Stimulated activated CD4-positive, alpha-beta T cell treated with anti-CD3 and anti-CD28 coated beads, TNF-alpha, amount 100 ng/mL, for 24 hours (primary cell): ENCODE data around the gene GPR157.
"Not testable (repeated sequence)": the region's sequence is repeated elsewhere in the genome, so short reads cannot be mapped to it uniquely, and the experiment has no call there.

ENCODE experiments used
- DNase-seq, 3 experiments: peaks; one replicate each; pipeline ENCODE4 v3.0.0-alpha.2; 2020; ENCODE audit warnings: low read depth in 3 of 3

The GPR157 gene, protein sequence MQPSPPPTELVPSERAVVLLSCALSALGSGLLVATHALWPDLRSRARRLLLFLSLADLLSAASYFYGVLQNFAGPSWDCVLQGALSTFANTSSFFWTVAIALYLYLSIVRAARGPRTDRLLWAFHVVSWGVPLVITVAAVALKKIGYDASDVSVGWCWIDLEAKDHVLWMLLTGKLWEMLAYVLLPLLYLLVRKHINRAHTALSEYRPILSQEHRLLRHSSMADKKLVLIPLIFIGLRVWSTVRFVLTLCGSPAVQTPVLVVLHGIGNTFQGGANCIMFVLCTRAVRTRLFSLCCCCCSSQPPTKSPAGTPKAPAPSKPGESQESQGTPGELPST

DNA sequence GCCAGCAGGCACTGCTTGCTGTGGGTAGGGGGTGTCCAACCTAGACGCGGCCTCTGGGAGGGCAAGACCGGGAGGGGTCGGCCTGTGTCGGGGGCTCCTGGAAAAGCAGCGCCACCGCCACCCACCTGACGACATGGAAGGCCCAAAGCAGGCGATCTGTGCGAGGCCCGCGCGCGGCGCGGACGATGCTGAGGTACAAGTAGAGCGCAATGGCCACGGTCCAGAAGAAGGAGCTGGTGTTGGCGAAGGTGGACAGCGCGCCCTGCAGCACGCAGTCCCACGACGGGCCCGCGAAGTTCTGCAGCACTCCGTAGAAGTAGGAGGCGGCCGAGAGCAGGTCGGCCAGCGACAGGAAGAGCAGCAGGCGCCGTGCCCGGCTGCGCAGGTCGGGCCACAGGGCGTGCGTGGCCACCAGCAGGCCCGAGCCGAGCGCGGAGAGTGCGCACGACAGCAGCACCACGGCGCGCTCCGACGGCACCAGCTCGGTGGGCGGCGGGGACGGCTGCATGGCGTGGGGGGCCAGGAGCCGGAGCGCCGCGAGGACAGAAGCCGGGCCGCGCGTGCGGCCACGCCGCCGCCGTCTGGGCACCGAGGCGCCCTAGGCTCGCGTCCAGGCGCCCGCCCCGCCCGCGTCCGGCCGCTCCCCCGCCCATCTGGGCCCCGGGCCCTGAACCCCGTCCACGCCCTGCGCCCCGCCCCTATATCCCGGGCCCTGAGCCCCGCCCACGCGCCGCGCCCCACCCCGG is at the start of gene GPR157:
GPR157 (minus strand) TSS at position 583 of the 746 bp plus-strand sequence; CDS start at position 508, 75 bp downstream.
- DNase-seq: peak; percentile 49 to 79 (median 54)

DNA sequence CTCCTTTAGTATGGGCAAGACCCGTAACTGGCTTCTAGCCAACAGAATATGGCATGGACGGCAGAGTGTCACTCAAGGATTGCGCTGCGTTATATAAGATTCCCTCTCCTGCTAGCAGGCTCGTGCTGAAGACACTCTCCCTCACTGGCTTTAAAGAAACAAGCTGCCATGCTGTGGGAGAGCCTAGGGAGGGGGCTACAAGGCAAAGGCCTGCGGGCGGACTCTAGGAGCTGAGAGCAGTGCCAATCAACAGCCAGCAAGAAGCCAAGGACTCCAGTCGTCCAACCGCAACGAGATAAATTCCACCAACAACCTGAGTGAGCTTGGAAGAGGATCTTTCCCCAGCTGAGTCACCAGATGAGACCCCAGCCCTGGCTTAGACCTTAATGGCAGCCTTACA is 45.9 kb upstream of the GPR157 start:
- no peak for DNase-seq

DNA sequence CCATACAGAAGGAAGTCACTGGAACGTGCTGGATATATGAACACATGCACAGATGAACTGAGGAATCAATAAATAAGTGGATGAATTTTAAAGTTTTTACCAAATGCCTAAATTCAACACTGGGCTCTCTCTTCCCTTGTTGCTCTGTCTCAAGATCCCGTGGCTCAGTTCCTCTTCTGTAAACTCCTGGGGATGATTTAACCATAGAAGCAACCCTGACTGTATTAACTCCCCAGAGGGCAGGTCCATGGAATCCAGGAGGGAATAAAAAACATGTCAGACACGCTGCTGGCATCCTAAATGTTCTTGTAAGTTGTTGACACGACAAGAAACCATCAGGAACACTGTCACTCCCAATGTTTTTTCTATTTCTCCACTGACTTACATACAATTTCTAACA is 45.3 kb upstream of the GPR157 start:
- DNase-seq: no peak

DNA sequence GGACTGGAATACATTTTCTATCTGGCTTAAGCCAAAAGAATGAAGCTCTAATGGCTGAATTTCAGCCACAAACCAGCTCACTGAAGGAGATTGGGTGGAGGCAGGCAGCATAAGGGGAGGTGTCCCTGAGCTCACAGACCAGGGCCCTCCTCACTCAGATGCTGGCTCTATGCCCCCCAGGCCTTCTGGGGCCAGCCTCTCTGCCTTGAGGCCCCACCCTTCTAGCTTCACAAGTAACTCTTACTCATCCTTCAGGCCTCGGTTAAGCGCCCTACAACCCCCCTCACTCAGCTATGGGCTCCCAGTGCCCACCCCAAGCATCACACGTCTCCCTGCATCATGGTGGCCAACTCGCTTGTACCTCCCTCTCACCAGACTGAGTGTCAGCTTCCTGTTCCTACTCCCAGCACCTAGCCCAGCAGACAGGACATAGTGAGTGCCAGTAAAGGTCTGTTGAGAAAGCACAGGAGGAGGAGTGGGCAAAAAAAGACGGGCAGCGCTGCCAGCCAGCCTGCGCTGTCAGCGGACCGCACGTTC is 40.8 kb upstream of the GPR157 start:
- no peak for DNase-seq

DNA sequence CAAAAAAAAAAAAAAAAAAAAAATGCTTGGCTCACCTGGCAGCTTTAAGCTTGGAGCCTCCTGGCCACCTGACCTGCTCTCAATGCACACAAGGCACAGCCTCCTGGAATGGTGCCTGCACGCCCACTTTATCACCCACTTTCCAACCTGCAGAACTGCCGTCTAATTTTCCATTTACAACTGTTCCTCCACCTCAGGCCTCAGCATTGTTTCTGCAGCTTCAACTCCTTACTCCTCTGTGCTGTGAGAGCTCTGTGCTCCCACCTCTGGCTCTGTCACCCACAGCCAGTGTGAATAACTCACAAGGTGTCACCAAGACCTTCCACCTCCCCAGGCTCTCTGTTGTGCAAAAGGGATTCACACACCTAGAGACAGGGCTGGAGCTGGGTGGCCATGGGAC is 38.7 kb upstream of the GPR157 start:
- DNase-seq: no peak

DNA sequence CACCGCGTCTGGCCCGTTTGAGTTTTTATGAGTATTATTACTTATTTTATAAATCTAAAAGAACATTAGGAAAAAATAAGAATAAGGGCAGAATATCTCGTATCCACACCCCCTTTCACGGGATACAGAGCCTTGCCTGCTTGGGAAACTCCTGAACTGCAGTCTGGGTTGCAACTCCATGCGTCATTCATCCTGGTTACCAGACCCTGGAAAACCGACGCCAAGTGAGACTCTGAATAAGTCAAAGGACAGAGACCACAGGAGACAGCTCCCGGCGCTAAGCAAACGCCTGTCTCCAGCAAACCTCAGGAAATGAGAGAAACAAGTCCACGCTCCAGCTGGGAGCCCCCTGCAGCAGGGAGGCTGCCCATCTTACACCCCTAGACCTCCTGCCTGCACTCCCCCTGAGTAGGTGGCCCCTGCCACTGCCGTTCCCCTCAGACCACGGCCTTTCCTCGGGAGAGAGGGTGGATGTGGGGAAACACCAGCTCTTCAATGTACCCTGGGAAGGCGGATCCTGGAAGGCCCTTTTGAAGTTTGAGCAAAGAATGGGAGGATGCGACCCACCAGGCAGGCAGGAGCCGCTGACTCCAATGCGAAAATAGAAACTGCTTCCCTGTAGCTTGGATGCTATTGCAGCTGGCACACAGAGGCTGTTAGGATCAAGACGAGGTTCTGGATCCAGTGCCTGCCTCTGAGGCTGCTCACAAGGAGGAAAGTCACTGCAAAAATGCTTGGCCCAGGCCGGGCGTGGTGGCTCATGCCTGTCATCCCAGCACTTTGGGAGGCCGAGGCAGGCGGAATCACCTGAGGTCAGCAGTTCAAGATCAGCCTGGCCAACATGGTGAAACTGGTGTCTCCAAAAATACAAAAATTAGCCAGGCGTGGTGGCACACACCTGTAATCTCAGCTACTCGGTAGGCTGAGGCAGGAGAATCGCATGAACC is 37.7 kb upstream of the GPR157 start:
- DNase-seq: no peak

DNA sequence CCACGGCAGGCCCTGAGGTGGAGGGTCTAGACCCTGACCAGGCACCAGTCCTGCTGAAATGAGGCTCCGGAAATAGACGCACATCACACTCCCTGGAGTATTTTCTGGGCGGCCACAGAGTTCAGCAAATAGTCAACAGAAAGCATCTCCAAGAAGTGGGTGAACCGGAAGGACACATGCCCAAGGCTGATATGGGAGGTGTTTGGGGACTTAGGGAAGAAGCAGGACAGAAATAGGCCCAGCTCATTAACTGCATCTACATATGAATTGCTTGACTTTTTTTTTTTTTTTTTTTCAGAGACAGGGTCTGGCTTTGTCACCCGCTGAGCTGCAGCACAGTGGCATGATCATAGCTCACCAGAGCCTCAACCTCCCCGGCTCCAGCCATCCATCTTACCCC is 36.5 kb upstream of the GPR157 start:
- DNase-seq: no peak

DNA sequence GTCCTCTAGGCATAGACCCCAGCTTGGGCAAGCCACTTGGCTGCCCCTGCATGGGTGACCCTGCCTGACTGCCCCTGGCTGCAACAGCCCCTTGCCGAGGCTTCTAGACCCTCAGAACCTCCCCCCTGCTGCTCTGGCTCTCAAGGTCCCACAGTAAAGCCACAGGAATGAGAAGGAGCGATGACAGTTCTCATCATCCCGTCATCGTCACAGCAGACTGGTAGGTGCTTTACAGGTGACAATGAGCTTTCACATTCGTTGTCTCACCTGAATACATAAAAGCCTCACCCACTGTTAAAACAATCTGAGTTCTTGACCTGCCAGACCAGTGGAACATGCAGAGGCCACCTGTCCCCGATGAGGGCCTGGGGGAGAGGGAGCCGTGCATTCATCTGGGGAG is 36.0 kb upstream of the GPR157 start:
- no peak for DNase-seq

DNA sequence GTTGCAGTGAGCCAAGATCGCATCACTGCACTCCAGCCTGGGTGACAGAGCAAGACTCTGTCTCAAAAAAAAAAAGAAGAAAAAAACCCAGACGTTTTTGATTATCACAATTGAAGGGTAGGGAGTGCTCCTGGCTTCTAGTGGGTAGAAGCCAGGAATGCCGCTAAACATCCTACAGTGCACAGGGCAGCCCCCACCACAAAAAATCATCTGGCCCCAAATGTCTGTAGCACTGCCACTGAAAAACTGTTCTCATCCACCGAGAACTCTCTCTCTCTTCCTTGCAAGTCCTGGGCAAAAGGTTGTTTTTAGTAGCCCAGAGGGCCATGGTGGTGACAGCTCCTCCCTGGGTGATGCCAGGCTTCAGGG is 35.6 kb upstream of the GPR157 start:
- no peak for DNase-seq

DNA sequence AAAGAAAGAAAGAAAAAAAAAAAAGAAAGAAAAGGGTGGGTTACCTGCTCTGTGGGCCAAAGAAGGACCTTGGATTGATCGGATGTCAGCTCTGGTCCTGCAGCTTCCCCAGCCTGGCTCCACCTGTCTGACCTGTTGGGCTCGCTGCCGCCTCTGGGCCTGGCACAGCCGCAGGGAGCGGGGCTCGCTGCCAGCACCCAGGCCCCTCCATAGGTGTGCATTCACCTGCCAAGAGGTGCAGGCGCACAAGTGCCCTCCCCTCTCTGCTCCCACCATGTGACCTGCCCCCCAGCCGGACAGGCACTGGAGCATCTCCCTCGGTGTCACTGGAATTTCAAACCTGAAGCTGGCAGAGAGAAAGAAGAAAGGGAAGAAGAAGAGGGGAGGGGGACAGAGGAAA is 33.1 kb upstream of the GPR157 start:
- no peak for DNase-seq

DNA sequence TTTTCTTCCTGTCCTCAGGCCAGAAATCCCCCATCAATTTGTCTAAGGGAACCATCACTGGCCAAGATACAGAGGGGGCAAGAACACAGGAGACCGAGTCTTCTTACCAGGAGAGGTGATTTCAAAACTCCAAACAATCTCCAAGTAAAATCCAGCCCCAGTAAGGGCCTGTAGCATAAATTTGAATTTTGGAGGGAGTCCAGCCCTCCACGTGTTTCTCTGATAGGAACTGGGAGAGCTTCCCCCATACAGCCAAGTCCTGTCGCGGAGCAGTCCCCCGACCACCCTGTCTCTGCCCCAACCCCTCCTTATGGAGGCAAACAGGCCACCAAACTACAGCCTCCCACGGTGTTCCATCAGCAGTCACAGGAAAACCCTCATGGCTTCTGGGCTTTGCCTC is 32.4 kb upstream of the GPR157 start:
- no peak for DNase-seq

DNA sequence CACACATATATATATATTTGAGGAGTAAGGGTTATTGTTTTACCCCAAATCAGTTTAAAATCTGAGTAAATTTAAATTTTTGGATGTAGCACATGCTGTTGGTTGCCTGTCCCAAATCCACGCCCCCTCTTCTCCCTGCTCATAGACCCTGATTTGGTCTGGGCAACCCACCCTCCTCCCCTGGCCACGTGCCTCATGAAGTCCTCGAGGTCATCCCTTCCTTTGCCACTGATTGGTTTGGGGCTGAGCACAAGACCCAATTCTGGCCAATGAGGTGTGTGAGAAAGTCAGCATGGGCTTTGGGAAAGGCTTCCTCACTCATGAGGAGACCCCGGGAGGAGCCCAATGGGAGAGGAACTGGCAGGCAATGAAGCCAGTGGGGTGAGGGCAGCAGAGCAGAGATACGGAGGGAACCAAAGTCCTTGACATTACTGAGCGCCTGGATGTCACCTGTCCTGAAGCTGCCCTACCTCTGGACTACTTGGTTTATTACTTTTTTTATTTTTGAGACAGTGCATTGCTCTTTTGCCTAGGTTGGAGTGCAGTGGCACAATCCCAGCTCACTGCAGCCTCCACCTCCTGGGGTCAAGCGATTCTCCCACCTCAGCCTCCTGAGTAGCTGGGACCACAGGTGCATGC is 31.3 kb upstream of the GPR157 start:
- DNase-seq: no peak

DNA sequence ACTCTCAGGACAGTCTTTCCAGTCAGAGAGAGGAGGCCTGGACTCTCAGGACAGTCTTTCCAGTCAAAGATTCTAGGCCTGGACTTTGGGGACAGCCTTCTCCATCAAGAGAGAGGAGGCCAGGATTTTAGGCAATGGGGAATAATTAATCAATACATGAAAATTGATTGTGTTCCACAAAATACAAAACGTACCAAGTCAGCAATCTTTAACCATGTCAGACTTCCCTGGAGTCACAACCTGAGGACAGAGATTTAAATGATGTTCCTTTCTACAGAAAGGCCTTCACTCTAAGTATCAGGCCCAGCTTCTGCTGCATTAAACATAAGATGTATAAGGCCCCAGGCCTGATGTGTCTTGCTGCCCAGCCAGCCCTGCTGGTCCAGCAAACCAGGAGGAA is 27.0 kb upstream of the GPR157 start:
- DNase-seq: no peak

DNA sequence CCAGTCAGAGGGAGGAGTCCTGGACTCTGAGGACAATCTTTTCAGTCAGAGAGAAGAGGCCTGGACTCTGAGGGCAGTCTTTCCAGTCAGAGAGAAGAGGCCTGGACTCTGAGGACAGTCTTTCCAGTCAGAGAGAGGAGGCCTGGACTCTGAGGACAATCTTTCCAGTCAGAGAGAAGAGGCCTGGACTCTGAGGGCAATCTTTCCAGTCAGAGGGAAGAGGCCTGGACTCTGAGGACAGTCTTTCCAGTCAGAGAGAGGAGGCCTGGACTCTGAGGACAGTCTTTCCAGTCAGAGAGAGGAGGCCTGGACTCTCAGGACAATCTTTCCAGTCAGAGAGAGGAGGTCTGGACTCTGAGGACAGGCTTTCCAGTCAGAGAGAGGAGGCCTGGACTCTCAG is 26.5 kb upstream of the GPR157 start:
- DNase-seq: not testable (repeated sequence)

DNA sequence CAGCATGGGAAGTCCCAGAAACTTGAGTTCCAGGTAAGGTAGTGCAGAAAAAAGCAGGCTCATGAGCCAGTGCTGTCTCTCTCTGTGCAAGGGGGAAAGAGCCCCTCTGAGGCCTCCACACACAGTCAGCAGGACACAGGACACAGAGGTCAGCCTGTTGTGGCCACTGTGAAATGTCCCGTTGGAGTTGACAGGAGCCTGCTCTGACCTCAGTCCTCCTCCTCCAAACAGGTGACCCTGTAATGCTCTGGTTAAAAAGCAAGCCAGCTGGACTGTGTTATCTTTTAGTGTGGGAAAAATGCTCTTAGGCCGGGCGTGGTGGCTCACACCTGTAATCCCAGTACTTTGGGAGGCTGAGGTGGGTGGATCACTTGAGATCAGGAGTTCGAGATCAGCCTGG is 24.2 kb upstream of the GPR157 start:
- no peak for DNase-seq

DNA sequence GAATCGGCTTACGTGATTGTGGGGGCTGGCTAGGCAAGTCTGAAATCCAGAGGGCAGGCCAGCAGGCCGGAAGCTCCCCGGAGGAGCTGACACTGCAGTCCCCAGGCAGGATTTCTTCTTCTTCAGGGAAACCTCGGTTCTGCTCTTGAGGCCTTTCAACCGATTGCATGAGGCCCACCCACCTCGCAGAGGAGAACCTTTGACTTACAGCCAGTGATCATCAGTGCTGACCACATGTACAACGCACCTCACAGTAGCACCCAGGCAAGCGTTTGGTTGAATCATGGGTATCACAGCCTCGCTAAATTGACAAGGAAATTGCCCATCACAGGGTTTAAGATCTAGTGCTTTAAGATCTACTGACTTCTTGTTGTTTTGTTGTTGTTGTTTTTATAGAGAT is 23.6 kb upstream of the GPR157 start:
- no peak for DNase-seq

DNA sequence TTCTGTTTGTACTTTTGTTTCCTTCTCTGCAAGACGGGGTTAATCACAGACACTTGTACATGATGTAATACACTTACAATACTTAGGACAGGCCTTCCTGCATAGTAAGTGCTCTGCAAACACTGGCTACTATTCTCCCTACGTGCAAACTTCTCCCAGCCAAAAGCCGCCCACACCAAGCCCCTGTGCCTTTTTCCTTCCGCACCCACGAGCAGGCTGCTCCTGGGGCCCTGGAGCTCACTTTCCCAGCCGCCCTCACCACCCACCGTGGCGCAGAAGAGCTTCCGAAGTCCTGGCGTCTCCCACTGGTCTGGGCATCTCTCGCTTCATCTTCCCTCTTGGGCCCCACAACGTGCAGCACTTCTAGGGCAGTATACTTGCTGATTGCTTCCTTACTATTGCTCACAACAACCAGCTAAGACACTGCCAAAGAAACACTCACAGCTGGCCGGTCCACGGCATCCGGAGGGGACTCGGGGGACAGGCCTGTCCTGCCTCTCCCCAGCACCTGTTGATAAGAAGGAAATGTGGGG is 22.5 kb upstream of the GPR157 start:
- no peak for DNase-seq

DNA sequence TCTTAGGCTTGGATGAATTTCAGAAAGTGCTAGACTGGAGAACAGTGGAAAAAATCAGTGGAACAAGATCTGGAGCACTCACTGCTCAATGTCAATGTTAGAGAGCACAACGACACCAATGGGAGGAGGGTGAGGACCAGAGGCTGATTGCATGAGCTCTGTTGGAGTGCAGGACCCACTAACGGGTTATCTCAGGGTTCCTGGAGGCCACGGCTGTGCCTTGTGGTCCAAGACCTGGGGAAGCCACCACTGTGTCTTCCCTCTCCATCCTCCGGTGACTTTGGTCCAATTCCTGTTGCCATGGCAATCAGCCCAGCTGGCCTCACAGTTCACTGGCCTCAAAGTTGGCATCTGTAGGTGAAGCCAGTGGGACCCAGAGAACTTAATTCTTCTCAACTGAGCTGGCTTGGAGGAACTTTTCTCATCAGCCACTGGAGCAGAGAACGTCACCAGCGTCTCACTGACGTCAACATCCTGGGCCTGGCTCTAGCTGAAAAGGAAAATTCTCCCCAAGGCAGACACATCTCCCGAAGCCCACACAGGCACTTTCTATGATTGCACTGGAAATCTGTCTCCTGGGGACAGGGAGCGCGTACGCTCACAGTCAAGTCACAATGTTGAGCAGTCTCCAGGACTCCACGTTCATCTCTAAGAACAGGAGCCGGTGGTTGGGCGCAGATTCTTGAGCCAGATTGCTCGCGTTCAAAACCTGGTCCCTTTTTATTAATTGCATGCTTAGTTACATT is 21.9 kb upstream of the GPR157 start:
- DNase-seq: no peak

DNA sequence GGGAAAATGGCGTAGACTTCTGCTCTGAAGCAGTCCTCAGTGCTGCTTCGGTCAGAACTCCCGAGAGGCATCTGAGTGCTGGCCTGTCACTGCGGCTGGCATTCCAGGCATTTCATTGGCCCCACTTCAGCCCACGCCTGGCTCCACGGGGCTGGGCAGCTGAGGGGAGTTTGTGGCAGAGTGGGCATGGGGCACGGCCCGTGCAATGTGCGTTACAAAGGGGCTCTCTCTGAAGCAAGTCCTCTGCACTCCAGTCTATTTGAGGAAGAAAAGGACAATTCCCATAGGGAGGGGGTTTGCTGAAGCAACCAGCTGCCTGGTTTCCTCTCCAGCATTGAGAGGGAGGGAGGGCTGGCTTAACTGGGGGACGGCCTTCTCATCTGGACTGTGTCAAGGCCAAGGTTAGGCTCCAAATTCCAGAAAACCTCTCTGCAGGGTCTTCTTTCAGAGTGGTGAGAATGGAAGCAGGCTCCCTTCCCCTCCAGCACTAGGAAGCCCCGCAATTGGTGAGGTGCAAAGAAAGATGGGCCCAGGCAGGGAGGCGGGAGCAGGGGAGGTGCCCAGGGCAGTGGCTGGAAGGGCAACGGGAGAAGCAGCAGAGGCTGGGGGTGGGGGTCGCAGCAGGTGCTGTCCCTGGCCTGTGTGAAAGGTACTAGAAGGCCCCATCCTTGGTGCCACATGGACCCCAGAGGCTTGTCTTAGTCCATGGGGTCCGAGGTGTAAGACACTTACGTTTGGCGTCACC is 21.1 kb upstream of the GPR157 start:
- DNase-seq: no peak

DNA sequence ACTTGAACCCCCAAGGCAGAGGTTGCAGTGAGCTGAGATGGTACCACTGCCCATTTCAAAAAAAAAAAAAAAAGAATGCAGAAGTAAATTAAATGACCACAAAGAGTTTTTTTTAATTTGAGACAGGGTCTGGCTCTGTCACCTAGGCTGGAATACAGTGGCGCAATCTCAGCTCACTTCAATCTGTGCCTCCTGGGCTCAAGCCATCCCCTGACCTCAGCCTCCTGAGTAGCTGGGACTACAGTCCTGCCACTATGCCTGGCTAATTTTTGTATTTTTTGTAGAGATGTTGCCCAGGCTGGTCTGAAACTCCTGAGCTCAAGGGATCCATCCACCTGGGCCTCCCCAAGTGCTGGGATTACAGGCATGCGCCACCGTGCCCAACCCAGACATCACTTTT is 20.2 kb upstream of the GPR157 start:
- DNase-seq: no peak
